Epithelial cell of proximal tubule (primary cell): ENCODE results near the gene LIN7C. TPM values are rescaled to one million over a fixed set of nuclear protein-coding genes. Genes with fewer than 3 reads are reported as not detected.
A peak's percentile ranks its signal among the peaks of the same experiment; 100 is the strongest.

ENCODE experiments used
- DNase-seq: peaks from one replicate; pipeline ENCODE4 v3.0.0-alpha.2; 2011; ENCODE audit warnings: low read depth
- H3K4me3 ChIP-seq: 2 replicates; pipeline ENCODE4 v1.5.1; 2011; ENCODE audit warnings: low read depth, mild to moderate bottlenecking, low read length
- CTCF ChIP-seq: conservative IDR thresholded peaks from 2 replicates; pipeline ENCODE4 v1.5.1; 2012; ENCODE audit warnings: low read depth, mild to moderate bottlenecking, low read length
- total RNA-seq: library from RNA; depleted of rRNA; stranded (reverse); fragments of >200 nt; gene quantifications from 2 replicates; pipeline ENCODE4 v1.2.3, GENCODE V29; 2015

Gene LIN7C
- total RNA-seq, 1 donor from 2014 or later = 23.5 TPM

GRCh38 chr11:27468209-27468994, 38.2 kb downstream of the LIN7C start:
- peak overlapping the region; percentile 79 for H3K4me3 ChIP-seq
- DNase-seq = peak; percentile 99
- TF ChIP-seq CTCF = no peak

- DNase-seq = peak; percentile 78
- no peak for TF ChIP-seq CTCF
- peak overlapping the region; percentile 38 for H3K4me3 ChIP-seq
Observed at GRCh38 chr11:27467181-27467913, 39.2 kb downstream of the LIN7C start.

- no peak for DNase-seq
- no peak for TF ChIP-seq CTCF
- H3K4me3 ChIP-seq = peak overlapping the region; percentile 17
Observed at GRCh38 chr11:27466363-27466762, 40.2 kb downstream of the LIN7C start.

GRCh38 chr11:27465629-27466028, 40.9 kb downstream of the LIN7C start:
- no peak for DNase-seq
- no peak for TF ChIP-seq CTCF
- peak overlapping the region; percentile 7 for H3K4me3 ChIP-seq

- peak overlapping the region; percentile 7 for H3K4me3 ChIP-seq
- TF ChIP-seq CTCF = no peak
- no peak for DNase-seq
Observed at GRCh38 chr11:27464909-27465308, 41.7 kb downstream of the LIN7C start.

- peak overlapping the region; percentile 6 for H3K4me3 ChIP-seq
- no peak for TF ChIP-seq CTCF
- DNase-seq = peak; percentile 78
Observed at GRCh38 chr11:27464289-27464696, 42.3 kb downstream of the LIN7C start.
